Hepatocyte (in vitro differentiated cells): ENCODE measurements around the gene NUDT7. TPM values are rescaled to one million over a fixed set of nuclear protein-coding genes. Genes with fewer than 3 reads are reported as not detected.

Source experiments
- DNase-seq: peaks from one replicate; pipeline ENCODE4 v3.0.0-alpha.2; 2016; ENCODE audit warnings: low spot score
- H2AFZ ChIP-seq: fragments of 200-600 bp; sonication (generic); 2 replicates; pipeline ENCODE4 v1.6.0; 2016; ENCODE audit warnings: antibody characterized with exemption, mild to moderate bottlenecking
- H3K27ac ChIP-seq: fragments of 200-600 bp; sonication (generic); 2 replicates; pipeline ENCODE4 v1.5.1; 2016; ENCODE audit warnings: mild to moderate bottlenecking
- H3K27me3 ChIP-seq: fragments of 200-600 bp; sonication (generic); 2 replicates; pipeline ENCODE4 v1.6.1; 2016
- H3K36me3 ChIP-seq: fragments of 200-600 bp; sonication (generic); replicated peaks from 2 replicates; pipeline ENCODE4 v1.5.1; 2016; ENCODE audit warnings: low read depth; ENCODE audit not compliant: insufficient read depth
- H3K4me1 ChIP-seq: fragments of 200-600 bp; sonication (generic); 2 replicates; pipeline ENCODE4 v1.5.1; 2016; ENCODE audit warnings: mild to moderate bottlenecking, moderate library complexity; ENCODE audit not compliant: insufficient read depth
- H3K4me2 ChIP-seq: fragments of 200-600 bp; sonication (generic); 2 replicates; pipeline ENCODE4 v1.6.0; 2016
- H3K4me3 ChIP-seq: fragments of 200-600 bp; sonication (generic); 2 replicates; pipeline ENCODE4 v1.5.1; 2016; ENCODE audit warnings: mild to moderate bottlenecking
- H3K79me2 ChIP-seq: fragments of 200-600 bp; sonication (generic); 2 replicates; pipeline ENCODE4 v1.6.0; 2017; ENCODE audit warnings: mild to moderate bottlenecking
- H3K9me2 ChIP-seq: fragments of 200-600 bp; sonication (generic); replicated peaks from 2 replicates; pipeline ENCODE4 v1.6.0; 2017; ENCODE audit warnings: mild to moderate bottlenecking; ENCODE audit not compliant: insufficient read depth
- H3K9me3 ChIP-seq: fragments of 200-600 bp; sonication (generic); 2 replicates; pipeline ENCODE4 v1.5.1; 2016; ENCODE audit warnings: low read depth, mild to moderate bottlenecking
- H4K20me1 ChIP-seq: fragments of 200-600 bp; sonication (generic); 2 replicates; pipeline ENCODE4 v1.6.0; 2016; ENCODE audit warnings: mild to moderate bottlenecking; ENCODE audit not compliant: insufficient read depth, poor library complexity, severe bottlenecking
- CTCF ChIP-seq: fragments of 200-600 bp; sonication (generic); IDR thresholded peaks from 2 replicates; pipeline ENCODE4 v1.5.1; 2016; ENCODE audit warnings: antibody characterized with exemption, mild to moderate bottlenecking; ENCODE audit not compliant: poor library complexity
- EZH2 ChIP-seq: fragments of 200-600 bp; sonication (generic); IDR thresholded peaks from 2 replicates; pipeline ENCODE4 v1.6.1; 2016; ENCODE audit warnings: antibody characterized with exemption, mild to moderate bottlenecking, borderline replicate concordance
- EZH2phosphoT487 ChIP-seq: fragments of 200-600 bp; sonication (generic); IDR thresholded peaks from one replicate; pipeline ENCODE4 v1.6.1; 2018; ENCODE audit warnings: antibody characterized with exemption, mild to moderate bottlenecking, low read depth, moderate library complexity; ENCODE audit not compliant: unreplicated experiment, severe bottlenecking
- whole genome bisulfite sequencing: methylation state at CpG from one replicate; pipeline ENCODE4 v1.1.6; 2016; ENCODE audit warnings: low lambda C conversion rate; ENCODE audit errors: missing lambda C conversion rate; 5-methylcytosine and 5-hydroxymethylcytosine counted together
- polyA plus RNA-seq: library from polyadenylated mRNA; unstranded; fragments of >200 nt; fragmentation: Nextera tagmentation; extraction: Ambion mirVana; gene quantifications from 2 replicates; pipeline ENCODE4 v1.2.1, GENCODE V29; 2016
- total RNA-seq: library from RNA; depleted of rRNA; stranded (reverse); fragments of >200 nt; gene quantifications from 2 replicates; pipeline ENCODE4 v1.2.3, GENCODE V29; 2014

NUDT7 gene
- total and polyA plus RNA-seq, 2 experiments from 2014 or later = 10.3 to 16.7 TPM

GRCh38 chr16:77780378-77780837 is 58.1 kb downstream of the NUDT7 start:
- WGBS = 45% methylated on average over 9 of the region's 9 CpGs
- TF ChIP-seq EZH2 = no peak
- no peak for TF ChIP-seq EZH2phosphoT487
- TF ChIP-seq CTCF = no peak
- Histone ChIP-seq H2AFZ (no peak overlapping the region), H3K9me3 (no peaks in the 10 kb centered on the region), H3K36me3 (no peaks in the 10 kb centered on the region), H3K4me2 (no peak overlapping the region), H3K27me3 (no peaks in the 10 kb centered on the region), H4K20me1 (no peaks in the 10 kb centered on the region), H3K4me1 (no peaks in the 10 kb centered on the region), H3K4me3 (no peak overlapping the region), H3K79me2 (no peaks in the 10 kb centered on the region), H3K27ac (peak overlapping the region; percentile 37), H3K9me2 (no peaks in the 10 kb centered on the region)
- peak; percentile 58 for DNase-seq

GRCh38 chr16:77781091-77781490 is 58.8 kb downstream of the NUDT7 start:
- H3K36me3 ChIP-seq = no peaks in the 10 kb centered on the region
- no peak for DNase-seq

GRCh38 chr16:77782694-77783093 is 60.4 kb downstream of the NUDT7 start:
- no peaks in the 10 kb centered on the region for H3K9me3 ChIP-seq
- no peak for TF ChIP-seq EZH2
- no peak for TF ChIP-seq EZH2phosphoT487
- peak; percentile 46 for TF ChIP-seq CTCF
- H3K4me1 ChIP-seq = no peaks in the 10 kb centered on the region
- no peaks in the 10 kb centered on the region for H3K9me2 ChIP-seq
- H3K27ac ChIP-seq = no peak overlapping the region
- no peak overlapping the region for H3K4me3 ChIP-seq
- no peaks in the 10 kb centered on the region for H3K36me3 ChIP-seq
- H3K4me2 ChIP-seq = no peak overlapping the region
- 32% methylated on average over 2 of the region's 2 CpGs for WGBS
- H2AFZ ChIP-seq = no peak overlapping the region
- H3K27me3 ChIP-seq = peaks cover 15% of the 10 kb centered on the region
- no peak for DNase-seq
- no peaks in the 10 kb centered on the region for H3K79me2 ChIP-seq
- H4K20me1 ChIP-seq = no peaks in the 10 kb centered on the region

More at GRCh38 chr16:77781091-77781490, 58.8 kb downstream of the NUDT7 start:
- Histone ChIP-seq H3K9me3 (no peaks in the 10 kb centered on the region), H3K4me1 (no peaks in the 10 kb centered on the region), H3K4me2 (no peak overlapping the region), H4K20me1 (no peaks in the 10 kb centered on the region), H3K27ac (no peak overlapping the region), H3K27me3 (peaks cover under 1% of the 10 kb centered on the region), H3K79me2 (no peaks in the 10 kb centered on the region), H2AFZ (no peak overlapping the region), H3K9me2 (no peaks in the 10 kb centered on the region), H3K4me3 (no peak overlapping the region)
- no peak for TF ChIP-seq EZH2
- TF ChIP-seq CTCF = no peak
- no peak for TF ChIP-seq EZH2phosphoT487
